ENCODE data around the gene CCNB2.

- TF ChIP-seq CTCF (conservative IDR thresholded peaks at IDR 0.05; ENCODE audit: low read depth, low read length) = no peak
- TF ChIP-seq EZH2 (IDR thresholded peaks at IDR 0.05; ENCODE audit: borderline replicate concordance, low read depth, low read length, poor library complexity, severe bottlenecking) = no peak
These were observed 27.1 kb downstream of the CCNB2 start for GRCh38 chr15:59131969-59132562.
